Right ventricle myocardium inferior (tissue), 1 donor: ENCODE results near the gene IL11. TPM values are rescaled to one million over a fixed set of nuclear protein-coding genes. Genes with fewer than 3 reads are reported as not detected.

Experiments
- ATAC-seq: fragments of 200-7000 bp; cut with Tn5 transposase; one replicate; pipeline ENCODE4 v1.9.1; 2020; ENCODE audit warnings: mild to moderate bottlenecking, moderate library complexity
- DNase-seq: peaks from one replicate; pipeline ENCODE4 v3.0.0; 2021; ENCODE audit errors: missing footprints
- intact Hi-C: fragments of 100-400 bp; cut with DNase I; formaldehyde crosslinking; loops from one replicate; pipeline ENCODE4 v1.11.0; 2022
- total RNA-seq: library from RNA; stranded (reverse); fragmentation: NEBNext Ultra II Directional; extraction: Animal tissue kit (Norgen Biotek cat#: 25700); gene quantifications from one replicate; pipeline ENCODE4 v1.2.1, GENCODE V29; 2021
- donor health status: DM: no; HTN: yes; CAD: no; lungs with severe emphysema.

IL11 gene
- total RNA-seq, 1 donor from 2014 or later = not detected

DNA sequence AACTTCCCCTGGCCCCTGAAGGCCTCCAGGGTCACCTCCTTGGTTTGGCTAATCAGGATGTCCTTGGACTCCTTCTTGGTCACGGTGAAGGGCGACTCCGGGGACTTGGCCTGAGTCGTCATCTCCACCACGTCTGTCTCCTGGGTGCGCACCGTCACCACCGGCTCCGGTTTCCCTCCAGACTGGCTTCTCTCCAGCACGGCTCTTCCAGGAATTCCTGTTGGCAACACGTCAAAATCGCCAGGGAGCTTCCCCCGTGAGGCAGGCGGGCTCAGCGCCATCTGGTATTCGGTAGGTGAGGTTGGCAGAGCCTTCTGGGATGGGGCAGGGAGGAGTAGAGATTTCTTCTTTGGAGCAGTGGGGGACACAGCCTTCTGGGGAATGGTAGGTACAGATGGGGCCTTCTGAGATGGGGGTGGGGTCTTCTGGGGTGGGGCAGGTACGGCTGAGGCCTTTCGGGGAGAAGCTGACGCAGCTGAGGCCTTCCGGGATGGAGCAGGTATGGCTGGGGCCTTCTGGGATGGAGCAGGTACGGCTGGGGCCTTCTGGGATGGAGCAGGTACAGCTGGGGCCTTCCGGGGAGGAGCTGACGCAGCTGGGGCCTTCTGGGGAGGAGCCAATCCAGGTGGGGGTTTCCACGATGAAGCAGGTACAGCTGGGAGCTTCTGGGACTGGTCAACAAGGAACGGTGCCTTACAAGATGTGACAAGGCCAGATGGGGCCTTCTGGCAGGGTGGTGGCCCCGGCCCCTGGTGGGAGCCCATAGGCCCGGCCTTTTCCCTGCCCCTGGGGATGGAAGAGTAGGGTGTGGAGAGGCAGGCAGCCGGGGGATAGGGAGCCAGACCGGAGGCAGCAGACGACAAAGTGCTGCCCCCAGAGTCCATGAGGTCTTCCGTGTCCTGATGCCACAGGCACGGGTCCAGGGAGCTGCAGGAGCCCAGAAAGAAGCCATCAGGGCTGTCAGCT is 11.0 kb downstream of the IL11 start:
- DNase-seq = no peak
- ATAC-seq = no peak
- intact Hi-C loops = no loop called here

DNA sequence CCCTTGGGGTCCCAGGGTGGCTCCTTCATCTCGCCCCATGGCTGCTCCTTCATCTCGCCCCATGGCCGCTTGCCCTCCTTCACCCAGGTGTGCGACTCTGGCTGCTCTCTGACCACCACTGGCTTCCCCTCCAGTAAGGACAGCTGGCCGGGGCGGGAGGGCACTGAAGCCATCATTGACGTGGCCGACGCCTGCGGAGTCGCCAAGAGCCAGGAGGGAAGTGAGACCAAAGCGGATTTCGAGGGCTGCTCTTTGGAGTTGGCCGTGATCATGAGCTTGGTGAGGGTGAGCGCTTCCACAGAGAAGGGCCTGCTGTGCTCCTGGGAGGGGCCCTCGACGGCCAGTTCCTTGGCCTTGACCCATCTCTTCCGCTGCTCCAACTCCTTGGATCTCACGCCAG is 11.8 kb downstream of the IL11 start:
- intact Hi-C loops = no loop called here
- ATAC-seq (no peak), DNase-seq (no peak)

DNA sequence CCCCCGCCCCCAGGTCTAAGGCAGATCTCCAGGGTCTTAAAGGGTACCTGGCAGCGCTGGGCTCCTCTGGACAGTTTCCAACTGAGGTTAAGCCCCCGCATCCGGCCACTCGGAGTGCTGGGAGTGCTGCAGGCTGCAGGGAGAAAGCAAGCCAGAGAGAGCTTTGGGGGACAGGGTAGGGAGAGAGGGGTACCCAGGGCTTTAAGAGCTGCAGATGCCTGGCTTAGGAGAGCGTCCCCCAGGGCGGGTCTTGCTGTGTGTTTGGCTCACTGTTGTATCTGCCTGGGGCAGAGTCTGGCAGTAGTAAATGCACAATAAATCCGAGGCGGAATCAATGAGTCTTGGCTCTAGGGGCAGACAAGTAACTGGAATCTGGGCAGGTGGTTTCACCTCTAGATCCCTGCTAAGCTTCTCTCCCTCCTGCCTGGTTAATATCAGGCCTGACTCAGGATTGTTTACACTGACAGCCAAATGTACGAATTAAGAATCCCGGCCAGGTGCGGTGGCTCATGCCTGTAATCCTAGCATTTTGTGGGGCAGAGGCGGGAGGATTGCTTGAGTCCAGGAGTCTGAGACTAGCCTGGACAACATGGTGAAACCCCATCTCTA is 14.9 kb downstream of the IL11 start:
- intact Hi-C loops = no loop called here
- no peak for DNase-seq
- ATAC-seq = no peak

DNA sequence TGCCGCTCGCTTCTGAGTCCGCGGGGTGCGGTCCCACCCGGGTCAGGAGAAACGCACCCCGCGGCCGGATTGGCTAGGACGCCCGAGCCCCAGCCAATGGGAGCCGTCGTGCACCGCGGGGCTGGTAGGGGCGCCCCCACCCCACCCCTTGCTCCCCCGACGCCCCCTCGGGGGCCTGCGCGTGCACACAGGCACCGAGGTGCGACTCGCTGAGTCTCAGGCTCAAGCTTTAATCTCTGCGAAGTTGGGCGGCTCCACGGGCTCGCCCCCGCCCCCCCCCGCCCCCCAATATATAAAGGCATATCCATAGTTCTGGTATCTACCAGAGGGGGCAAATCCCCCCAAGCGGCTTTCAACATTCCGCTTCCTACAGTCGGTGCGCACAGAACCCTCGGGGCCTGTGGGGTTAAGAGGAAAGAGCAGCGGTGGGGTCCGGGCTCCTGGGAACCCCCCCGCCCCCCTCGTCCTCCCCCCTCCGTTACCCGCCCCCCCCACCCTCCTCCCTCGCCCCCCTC is 15.5 kb downstream of the IL11 start, which contains the start of gene COX6B2:
Gene COX6B2, minus strand, starts transcription at position 22 of the 515 bp plus-strand sequence. CDS start 198 bp downstream, outside the sequence.
- DNase-seq = no peak

DNA sequence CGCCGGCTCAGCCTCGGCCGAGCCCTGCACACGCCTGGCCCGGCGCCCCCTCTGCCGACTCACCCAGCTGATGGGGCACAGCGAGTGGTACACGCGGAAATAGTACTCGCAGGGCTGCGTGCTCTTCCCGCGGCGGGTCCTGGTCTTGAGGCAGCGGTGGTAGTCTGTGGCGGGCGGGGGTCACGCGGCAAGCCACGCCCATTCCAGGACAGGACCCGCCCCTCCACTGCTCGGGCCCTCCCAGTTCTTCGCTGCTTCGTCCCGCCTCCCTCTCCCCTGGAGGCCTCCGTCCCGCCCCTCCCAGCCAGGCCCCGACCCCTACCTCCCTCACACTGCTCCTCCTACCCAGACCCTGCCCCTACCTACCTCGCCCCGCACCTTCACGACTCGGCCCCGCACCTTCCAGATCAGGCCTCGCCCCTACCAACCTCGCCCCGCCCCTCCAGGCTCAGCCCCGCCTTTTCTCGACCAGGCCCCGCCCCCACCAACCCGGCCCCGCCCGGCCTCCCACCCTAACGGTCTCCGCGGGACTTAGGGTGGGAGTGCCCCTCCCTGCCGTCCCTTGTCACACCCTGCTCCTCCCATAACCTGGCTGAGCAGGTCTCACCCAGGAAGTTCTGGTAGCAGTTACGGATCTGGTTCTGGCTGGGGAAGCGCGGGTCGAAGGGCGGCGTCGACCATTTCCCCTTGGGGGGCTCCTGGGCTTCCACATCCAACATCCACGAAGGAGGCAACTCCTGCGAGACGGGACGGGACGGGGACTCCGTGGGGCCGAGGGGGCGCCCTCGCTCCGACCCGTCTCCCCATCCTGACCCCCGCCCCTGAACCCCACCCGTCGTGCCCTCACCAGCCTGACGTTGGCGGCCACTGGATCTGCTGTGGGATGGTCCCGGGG is 16.2 kb downstream of the IL11 start:
- DNase-seq (peak; percentile 85), ATAC-seq (peak; percentile 83)
- intact Hi-C loops = no loop called here

More for the DNA sequence above, 15.5 kb downstream of the IL11 start, which contains the start of gene COX6B2:
- intact Hi-C loops = no loop called here
- ATAC-seq = no peak

DNA sequence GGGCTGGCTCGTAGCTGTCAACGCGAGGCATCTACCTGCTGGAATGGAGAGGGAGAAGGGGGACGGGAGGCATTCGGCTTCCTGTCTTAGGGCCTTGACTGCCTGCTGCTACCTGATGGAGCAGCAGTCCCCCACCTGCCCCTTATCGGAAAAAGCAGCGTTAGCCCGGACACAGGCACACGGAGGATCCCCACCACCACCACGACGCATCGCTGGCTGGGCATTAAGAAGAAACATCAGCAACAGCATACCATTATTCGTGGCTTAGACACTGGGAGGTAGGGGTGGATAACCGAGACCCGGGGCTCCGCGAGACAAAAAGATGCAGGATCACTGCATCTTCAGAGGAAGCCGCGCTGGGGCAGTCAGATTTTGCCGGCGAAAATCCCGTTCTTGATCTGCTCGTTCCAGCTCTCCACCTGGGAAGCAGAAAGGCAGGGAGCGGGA is 16.9 kb downstream of the IL11 start:
- intact Hi-C loops = no loop called here
- no peak for ATAC-seq

DNA sequence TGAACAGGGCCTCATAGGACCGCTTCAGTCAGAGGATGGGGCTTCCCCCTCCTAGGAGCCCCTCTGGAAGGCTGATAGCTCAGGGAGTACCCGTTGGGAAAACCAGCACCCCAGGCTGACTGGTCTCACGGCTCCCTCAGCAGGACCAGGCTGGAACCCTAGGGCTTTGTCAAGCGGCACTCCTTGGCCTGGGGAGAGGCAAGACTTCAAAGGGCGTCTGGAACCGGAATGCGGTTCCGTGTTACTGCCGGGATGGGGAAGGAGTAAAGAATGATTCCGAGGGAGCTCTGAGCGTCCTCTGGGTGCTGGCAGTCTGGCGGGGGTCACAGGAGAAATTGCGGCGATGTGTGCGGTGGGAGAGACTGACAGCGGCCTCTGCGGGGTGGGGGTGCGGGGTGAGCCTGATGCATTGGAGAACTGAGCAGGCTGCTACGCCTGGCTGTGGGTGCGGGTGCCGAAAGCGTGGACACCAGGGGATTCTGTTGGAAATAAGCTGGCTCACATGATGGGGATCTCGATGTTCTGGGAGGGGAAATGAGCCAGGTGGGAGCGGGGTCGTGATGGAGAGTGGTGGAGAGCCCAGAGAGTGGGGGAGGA is 17.6 kb downstream of the IL11 start:
- intact Hi-C loops = no loop called here
- DNase-seq = no peak
- no peak for ATAC-seq

More for the DNA sequence above, 16.9 kb downstream of the IL11 start:
- no peak for DNase-seq

DNA sequence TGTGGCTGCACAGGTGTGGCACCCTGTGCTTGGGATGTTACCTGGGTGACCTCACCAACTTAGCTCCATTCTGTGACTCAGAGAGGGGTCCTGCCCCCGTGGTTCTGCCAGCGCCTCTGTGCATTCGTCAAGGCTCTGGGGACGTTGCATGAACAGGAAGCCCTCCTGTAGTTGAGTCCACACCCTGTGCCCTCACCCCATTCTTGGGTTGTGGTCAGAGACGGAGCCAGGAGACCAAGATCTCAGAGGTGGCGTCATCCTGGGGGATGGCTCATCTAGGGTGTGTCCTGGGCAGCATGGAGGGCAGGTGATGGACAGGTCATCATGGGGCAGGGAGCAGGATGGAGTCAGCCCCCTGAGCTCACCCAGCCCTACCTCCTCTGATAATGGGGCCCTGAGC is 18.2 kb downstream of the IL11 start:
- intact Hi-C loops = no loop called here
- no peak for ATAC-seq
- DNase-seq = no peak

DNA sequence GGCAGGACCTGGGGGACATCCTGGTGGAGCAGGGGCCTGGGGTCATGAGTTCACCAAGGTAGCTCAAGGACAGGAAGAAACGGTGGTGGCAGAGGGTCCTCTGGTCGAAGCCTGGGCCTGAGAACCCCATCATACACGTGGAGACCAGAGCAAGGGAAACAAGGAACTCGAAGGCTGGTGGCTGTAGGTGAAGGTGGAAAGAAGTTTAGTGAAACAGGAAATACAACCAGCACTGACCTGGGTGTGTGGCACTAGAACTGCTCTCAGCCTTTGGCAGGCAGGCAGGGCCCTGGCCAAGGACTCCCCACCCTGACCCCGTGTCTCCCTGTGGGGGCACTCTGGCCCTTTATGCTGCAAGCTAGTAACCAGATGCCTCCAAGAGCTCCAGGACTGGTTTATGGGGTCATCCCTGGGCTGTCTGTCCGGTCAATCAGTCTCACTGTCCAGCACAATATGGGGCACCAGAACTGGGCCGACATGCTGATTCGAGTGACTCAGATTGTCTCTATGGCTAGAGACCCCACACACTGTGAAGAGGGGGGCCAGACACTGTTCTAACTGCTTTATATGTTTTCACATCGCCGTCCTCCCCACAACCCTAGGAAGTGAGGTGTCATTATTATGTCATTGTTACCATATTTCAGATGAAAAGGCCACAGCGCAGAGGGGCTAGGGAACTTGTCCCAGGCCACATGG is 19.5 kb downstream of the IL11 start:
- no peak for DNase-seq
- intact Hi-C loops = no loop called here
- no peak for ATAC-seq

DNA sequence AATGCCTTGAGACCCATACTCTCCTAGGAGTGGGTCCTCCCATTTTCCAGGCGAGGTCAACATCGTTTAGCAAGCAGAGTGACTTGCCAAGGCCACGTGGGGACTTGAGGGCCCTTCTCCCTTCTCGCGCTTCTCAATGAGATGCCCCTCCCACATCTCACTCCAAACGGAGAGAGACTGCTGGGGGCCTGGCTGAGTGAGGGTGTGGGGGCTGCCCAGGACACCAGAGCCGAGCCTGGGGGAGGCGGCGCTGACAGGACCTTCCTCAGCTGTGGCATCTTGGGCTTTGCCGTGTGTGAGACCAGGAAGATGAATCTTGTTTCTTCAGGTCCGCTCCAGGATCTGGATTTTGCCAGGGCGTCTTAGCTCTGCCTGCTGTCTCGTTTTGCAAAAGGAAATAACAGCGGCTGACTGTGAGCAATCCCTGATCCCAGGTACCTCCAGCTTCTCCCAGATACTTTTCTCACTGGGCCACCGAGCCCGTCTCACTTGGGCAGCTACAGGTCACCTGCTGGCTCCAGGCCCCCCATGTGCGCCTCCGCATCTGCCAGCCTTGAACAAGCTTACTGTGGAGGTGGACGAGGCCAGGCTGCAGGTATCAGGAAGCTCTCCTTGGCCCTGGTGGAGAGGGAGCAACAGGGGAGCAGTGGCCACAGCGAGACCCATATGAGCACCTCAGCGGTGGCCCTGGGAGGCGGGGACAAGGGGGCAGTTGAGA is 21.8 kb downstream of the IL11 start:
- no peak for DNase-seq
- ATAC-seq = no peak
- intact Hi-C loops = no loop called here

DNA sequence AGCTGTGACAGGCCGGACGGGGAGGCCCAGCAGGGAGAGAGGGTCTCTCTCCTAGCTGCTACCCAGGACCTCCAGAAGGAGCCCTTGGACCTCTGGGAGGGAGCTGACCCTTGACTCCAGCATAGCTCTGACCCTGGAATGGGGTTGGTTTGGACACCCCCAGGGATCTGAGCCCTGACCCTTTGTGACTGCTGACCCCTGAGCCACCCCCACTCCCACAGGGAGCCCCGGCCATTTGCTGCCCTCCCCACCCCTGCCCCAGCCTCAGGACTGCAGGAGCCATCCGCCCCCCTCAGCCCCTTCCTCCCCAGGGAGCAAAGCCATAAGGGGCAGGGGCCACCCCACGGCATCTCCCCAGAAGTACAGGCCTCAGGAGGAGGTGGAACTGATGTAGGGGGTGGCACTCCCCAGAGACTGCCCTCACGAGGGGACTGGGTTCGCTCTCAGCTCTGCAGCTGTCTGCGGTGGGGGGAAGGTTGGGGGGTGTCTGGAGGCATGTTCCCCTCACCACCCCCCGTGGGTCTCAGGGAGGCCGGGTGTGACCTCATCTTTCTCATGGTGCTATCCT is 22.7 kb downstream of the IL11 start:
- intact Hi-C loops = no loop called here
- DNase-seq (no peak), ATAC-seq (no peak)

DNA sequence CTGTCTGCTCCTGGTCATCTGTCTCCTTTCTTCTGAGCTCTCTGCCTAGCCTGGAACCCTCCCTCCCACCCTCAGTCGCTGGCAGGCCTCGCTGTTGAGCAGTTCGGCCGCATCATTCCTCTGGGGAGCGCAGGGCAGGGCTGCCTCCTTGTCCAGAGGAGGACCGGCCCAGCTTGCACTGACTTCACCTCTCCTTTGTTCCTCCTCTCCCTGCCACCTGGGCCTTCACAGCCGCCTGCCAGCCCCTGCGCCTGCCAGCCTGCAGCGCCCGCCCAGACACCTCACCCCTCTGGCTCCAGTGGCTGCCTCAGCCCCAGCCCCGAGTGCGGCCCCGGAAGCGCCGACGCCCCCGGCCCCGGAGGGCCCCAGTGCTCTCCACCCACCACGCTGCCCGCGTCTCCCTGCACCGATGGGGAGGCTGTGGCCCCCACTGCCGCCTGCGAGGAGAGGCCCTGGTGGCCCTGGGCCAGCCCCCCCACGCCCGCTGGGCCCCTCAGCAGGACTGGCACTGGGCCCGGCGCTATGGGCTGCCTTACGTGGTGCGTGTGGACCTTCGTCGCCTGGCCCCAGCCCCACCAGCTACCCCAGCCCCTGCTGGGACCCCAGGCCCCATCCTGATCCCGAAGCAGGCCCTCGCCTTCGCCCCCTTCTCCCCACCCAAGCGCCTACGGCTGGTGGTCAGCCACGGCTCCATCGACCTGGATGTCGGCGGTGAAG is 23.4 kb downstream of the IL11 start:
- peak; percentile 21 for ATAC-seq
- intact Hi-C loops = no loop called here
- DNase-seq = no peak

DNA sequence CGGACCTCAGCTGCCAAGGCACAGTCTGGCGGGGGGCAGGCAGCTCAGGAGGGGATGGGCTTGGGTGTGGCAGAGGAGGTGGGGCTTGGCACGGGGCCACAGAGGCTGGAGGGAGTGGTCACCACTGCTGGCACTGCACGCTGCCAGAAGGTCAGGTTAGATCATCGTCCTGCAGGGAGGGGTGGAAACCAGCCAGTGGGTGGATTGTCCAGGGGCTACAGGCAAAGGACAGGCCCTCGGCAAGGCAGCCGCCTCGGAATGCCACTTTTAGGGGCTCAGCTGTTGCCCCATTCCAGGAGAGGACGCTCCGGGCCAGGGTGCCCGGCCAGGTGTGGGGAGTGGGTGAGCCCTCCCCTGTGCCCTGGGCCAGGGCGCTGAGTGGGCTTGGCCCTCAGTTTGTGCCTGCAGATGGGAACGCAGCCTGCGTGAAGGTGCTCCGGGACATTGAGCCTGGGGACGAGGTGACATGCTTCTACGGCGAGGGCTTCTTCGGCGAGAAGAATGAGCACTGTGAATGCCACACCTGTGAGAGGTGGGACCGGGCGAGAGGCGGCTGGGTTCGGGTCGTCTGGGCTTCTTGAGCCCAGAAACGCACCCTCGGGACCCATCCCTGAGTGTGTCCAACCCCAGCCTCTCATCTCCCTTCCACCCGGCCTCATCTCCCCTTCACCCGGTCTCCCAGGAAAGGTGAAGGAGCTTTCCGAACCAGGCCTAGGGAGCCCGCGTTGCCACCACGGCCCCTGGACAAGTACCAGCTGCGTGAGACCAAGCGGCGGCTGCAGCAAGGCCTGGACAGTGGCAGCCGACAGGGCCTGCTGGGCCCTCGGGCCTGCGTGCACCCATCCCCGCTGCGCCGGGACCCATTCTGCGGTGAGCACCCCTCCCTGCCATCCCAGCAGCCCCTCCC is 24.2 kb downstream of the IL11 start:
- intact Hi-C loops = no loop called here
- ATAC-seq (peak; percentile 21), DNase-seq (no peak)

DNA sequence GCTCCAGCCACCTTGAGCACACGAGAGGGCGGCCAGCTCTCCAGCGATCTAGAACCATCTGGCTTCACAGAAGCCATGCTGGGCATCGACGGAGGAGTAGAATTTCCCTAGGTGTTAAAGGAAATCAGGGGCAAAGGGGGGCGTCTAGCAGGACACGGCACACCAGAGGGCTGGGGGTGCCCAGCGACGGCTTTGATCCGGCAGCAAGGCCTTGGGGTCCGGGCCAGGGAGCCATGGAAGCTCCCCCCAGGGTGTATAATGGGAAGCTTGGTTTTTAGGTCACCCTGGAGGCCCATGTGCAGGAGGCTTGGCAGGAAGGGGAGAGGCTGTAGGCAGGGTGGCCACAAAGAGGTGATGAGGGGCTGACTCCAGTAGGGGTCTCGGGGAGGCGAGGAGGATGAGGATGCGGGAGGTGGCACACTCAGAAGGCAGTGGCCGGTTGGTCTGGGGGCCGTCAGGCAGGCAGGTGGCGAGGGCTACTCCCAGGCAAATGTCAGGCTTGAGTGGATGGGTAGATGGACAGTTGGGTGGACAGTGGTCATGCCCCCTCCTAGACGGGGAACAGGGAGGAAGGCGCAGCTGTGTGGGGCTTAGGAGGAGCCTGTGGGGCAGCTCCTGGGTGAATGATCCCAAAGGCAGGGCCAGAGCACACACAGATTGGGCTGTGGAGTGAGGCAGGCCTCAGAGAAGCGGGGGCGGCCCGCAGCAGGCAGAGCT is 25.0 kb downstream of the IL11 start:
- ATAC-seq (no peak), DNase-seq (no peak)
- intact Hi-C loops = no loop called here

DNA sequence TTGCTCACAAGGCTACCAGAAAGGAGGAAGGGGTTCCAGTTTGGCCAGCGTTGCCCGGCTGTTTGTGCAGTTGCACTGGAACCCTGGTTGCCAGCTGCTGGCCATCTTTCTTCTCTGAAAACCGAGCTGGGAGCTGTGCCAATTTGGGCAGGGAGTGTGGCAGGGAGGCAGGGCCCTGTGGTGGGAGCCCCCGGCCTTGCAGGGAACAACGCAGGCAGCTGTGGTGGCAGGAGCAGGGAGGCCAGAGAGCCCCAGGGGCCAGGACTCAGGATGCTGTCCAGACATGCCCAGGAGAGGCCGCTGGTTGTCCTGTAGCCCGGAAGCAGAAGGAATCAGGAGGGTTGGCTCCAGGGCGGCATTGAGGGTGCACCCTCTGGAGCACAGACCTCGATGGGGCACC is 25.8 kb downstream of the IL11 start:
- ATAC-seq (no peak), DNase-seq (no peak)
- intact Hi-C loops = loop anchor here (5.0 kb wide), 1 partner anchor 42 kb away; no protein-coding TSS in a partner anchor
